Testis (tissue), 3 donors: ENCODE results near the gene STEAP2. TPM values are rescaled to one million over a fixed set of nuclear protein-coding genes. Genes with fewer than 3 reads are reported as not detected.

Experiments
- DNase-seq: peaks from one replicate; pipeline ENCODE4 v3.0.0-alpha.2; 2019
- H3K27ac ChIP-seq, 2 donors: fragments of 200-600 bp; sonication (generic); one replicate each; pipeline ENCODE4 v1.5.1; 2019
- H3K27me3 ChIP-seq: fragments of 200-600 bp; sonication (generic); one replicate; pipeline ENCODE4 v1.5.1; 2019
- H3K36me3 ChIP-seq: fragments of 200-600 bp; sonication (generic); one replicate; pipeline ENCODE4 v1.5.1; 2017; ENCODE audit warnings: low read depth; ENCODE audit errors: missing control alignments
- H3K4me1 ChIP-seq: fragments of 200-600 bp; sonication (generic); one replicate; pipeline ENCODE4 v1.5.1; 2019
- H3K4me3 ChIP-seq, 2 donors: fragments of 200-600 bp; sonication (generic); one replicate each; pipeline ENCODE4 v1.5.1; 2017 to 2019
- H3K9me3 ChIP-seq: fragments of 200-600 bp; sonication (generic); one replicate; pipeline ENCODE4 v1.5.1; 2017
- POLR2A ChIP-seq: fragments of 450-650 bp; IDR thresholded peaks from one replicate; pipeline ENCODE4 v1.6.1; 2017; ENCODE audit warnings: antibody characterized with exemption, mild to moderate bottlenecking, moderate library complexity
- WGBS, 2 donors: methylation state at CpG; one replicate each; pipeline ENCODE4 v1.1.5; 2018; 5-methylcytosine and 5-hydroxymethylcytosine counted together
- intact Hi-C: fragments of 100-400 bp; cut with DNase I; formaldehyde crosslinking; loops from one replicate; pipeline ENCODE4 v1.15.1; 2023; ENCODE audit warnings: low total_unique reads
- polyA plus RNA-seq: library from polyadenylated mRNA; stranded (reverse); fragments of 350-450 nt; fragmentation: Illumina TruSeq; extraction: RNeasy Lipid Tissue Mini Kit (QIAGEN cat#74804); gene quantifications from one replicate; pipeline ENCODE4 v1.2.3, GENCODE V29; 2014; ENCODE audit warnings: low read depth, low replicate concordance; ENCODE audit not compliant: insufficient read depth
- total RNA-seq, 2 donors: library from RNA; depleted of rRNA; stranded (reverse); fragments of >200 nt; gene quantifications; one replicate each; pipeline ENCODE4 v1.2.3, GENCODE V29; 2016
- TF ChIP-seq, protein P1 (sequence below), 3 experiments: fragments of 450-650 bp in 2 of 3; fragments of 200-600 bp in 1 of 3; sonication (generic) in 1 of 3; IDR thresholded peaks; one replicate each; pipeline ENCODE4 v1.5.1; 2016 to 2019; ENCODE audit warnings: antibody characterized with exemption in 3 of 3, mild to moderate bottlenecking in 2 of 3, moderate library complexity in 1 of 3

The STEAP2 gene
- total and polyA plus RNA-seq, 3 donors from 2014 or later: 1.8 to 4.5 (median 4.3) TPM

DNA sequence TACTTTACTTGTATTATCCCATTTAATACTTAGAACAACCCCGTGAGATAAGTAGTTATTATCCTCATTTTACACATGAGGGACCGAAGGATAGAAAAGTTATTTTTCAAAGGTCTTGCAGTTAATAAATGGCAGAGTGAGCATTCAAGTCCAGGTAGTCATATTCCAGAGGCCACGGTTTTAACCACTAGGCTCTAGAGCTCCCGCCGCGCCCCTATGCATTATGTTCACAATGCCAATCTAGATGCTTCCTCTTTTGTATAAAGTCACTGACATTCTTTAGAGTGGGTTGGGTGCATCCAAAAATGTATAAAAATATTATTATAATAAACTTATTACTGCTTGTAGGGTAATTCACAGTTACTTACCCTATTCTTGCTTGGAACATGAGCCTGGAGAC lies 22.0 kb downstream of the STEAP2 start:
- Histone ChIP-seq H3K36me3 (no peaks in the 10 kb centered on the region), H3K27ac (no peak overlapping the region), H3K4me1 (no peaks in the 10 kb centered on the region), H3K9me3 (no peaks in the 10 kb centered on the region), H3K4me3 (no peak overlapping the region), H3K27me3 (no peaks in the 10 kb centered on the region)
- intact Hi-C loops: no loop called here
- no peak for DNase-seq
- WGBS, 2 donors: 93 to 97% methylated on average over 6 of the region's 6 CpGs
- TF ChIP-seq, protein P1, sequence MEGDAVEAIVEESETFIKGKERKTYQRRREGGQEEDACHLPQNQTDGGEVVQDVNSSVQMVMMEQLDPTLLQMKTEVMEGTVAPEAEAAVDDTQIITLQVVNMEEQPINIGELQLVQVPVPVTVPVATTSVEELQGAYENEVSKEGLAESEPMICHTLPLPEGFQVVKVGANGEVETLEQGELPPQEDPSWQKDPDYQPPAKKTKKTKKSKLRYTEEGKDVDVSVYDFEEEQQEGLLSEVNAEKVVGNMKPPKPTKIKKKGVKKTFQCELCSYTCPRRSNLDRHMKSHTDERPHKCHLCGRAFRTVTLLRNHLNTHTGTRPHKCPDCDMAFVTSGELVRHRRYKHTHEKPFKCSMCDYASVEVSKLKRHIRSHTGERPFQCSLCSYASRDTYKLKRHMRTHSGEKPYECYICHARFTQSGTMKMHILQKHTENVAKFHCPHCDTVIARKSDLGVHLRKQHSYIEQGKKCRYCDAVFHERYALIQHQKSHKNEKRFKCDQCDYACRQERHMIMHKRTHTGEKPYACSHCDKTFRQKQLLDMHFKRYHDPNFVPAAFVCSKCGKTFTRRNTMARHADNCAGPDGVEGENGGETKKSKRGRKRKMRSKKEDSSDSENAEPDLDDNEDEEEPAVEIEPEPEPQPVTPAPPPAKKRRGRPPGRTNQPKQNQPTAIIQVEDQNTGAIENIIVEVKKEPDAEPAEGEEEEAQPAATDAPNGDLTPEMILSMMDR (IDR thresholded peaks at IDR 0.05): no peak
- no peak for TF ChIP-seq POLR2A

DNA sequence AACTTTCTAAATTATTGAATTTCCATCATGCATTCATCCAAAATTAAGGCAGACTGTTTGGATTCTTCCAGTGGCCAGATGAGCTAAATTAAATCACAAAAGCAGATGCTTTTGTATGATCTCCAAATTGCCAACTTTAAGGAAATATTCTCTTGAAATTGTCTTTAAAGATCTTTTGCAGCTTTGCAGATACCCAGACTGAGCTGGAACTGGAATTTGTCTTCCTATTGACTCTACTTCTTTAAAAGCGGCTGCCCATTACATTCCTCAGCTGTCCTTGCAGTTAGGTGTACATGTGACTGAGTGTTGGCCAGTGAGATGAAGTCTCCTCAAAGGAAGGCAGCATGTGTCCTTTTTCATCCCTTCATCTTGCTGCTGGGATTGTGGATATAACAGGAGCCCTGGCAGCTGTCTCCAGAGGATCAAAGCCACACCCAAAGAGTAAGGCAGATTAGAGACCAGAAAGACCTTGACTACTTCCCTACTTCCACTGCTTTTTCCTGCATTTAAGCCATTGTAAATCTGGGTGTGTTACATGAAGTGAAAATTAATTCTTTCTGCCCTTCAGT lies 25.3 kb downstream of the STEAP2 start:
- Histone ChIP-seq H3K9me3 (no peaks in the 10 kb centered on the region), H3K4me1 (no peaks in the 10 kb centered on the region), H3K27me3 (no peaks in the 10 kb centered on the region), H3K27ac (no peak overlapping the region), H3K36me3 (no peaks in the 10 kb centered on the region), H3K4me3 (no peak overlapping the region)
- WGBS, 2 donors: 85 to 90% methylated on average over 1 of the region's 1 CpG
- TF ChIP-seq, protein P1 (IDR thresholded peaks at IDR 0.05): no peak
- no peak for TF ChIP-seq POLR2A
- DNase-seq: no peak
- intact Hi-C loops: no loop called here

DNA sequence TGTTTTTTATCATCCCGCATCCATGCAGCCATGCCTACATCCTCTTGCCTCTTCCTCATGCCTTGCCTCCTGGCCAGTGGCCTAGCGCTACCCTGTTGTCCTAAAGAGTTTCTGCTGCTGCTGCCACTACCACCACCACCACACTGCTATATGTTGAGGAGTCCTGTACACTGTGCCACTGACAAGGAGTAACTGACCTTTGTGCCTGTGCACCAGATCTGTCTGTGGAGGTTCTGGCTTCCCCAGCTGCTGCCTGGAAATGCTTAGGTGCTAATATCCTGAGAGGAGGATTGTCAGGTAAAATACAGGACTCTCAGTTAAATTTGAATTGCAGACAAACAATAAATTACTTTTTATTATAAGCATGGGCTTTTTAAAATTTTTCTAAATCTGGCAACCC lies 26.5 kb downstream of the STEAP2 start:
- TF ChIP-seq POLR2A: no peak
- TF ChIP-seq, protein P1 (IDR thresholded peaks at IDR 0.05): no peak
- no peaks in the 10 kb centered on the region for H3K36me3 ChIP-seq
- no peak overlapping the region for H3K27ac ChIP-seq
- H3K9me3 ChIP-seq: no peaks in the 10 kb centered on the region
- intact Hi-C loops: no loop called here
- 92 to 98% methylated on average over 2 of the region's 2 CpGs for WGBS, 2 donors
- DNase-seq: no peak
- H3K27me3 ChIP-seq: no peaks in the 10 kb centered on the region
- H3K4me1 ChIP-seq: no peaks in the 10 kb centered on the region
- H3K4me3 ChIP-seq: no peak overlapping the region

DNA sequence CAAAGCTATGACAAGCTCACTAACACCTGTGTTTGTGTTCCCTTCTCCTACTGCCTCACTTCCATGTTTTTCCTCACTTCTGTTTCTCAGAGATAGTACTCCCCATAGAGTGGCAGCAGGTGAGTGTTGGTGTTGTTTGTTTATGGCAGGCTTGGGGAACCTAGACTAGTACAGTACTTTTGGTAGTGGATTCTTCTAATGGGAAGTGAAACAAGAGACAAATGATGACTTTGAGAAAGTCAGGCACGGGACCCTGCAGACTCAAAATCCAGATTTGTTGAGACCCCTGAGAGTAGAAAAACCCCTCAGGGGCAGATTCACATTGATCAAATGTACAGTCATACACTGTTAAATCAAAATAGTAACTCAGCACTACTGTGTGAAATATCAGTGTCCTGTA lies 27.0 kb downstream of the STEAP2 start:
- no peaks in the 10 kb centered on the region for H3K27me3 ChIP-seq
- H3K27ac ChIP-seq: no peak overlapping the region
- H3K4me3 ChIP-seq: no peak overlapping the region
- no peaks in the 10 kb centered on the region for H3K9me3 ChIP-seq
- no peaks in the 10 kb centered on the region for H3K36me3 ChIP-seq
- 76 to 83% methylated on average over 1 of the region's 1 CpG for WGBS, 2 donors
- TF ChIP-seq, protein P1 (IDR thresholded peaks at IDR 0.05): no peak
- no peak for TF ChIP-seq POLR2A
- no peaks in the 10 kb centered on the region for H3K4me1 ChIP-seq
- no peak for DNase-seq
- intact Hi-C loops: no loop called here

DNA sequence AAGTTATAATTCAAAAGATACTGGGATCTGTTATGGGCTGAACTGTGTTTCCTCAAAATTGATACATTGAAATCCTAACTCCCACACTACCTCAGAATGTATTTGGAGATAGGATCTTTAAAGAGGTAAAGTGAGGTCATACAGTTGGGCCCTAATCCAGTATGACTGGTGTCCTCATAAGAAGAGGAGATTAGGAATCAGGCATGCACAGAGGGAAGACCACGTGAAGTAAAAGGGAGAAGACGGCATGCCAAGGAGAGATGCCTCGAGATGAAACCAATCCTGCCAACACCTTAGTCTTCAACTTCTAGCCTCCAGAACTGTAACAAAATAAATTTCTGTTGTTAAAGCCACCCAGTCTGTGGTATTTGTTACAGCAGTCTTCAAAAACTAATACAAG lies 27.5 kb downstream of the STEAP2 start:
- no peak for DNase-seq
- H3K36me3 ChIP-seq: no peaks in the 10 kb centered on the region
- intact Hi-C loops: no loop called here
- H3K4me1 ChIP-seq: no peaks in the 10 kb centered on the region
- H3K27me3 ChIP-seq: no peaks in the 10 kb centered on the region
- H3K9me3 ChIP-seq: no peaks in the 10 kb centered on the region
- 52 to 72% methylated on average over 3 of the region's 3 CpGs for WGBS, 2 donors
- TF ChIP-seq, protein P1 (IDR thresholded peaks at IDR 0.05): no peak
- TF ChIP-seq POLR2A: no peak
- H3K27ac ChIP-seq: no peak overlapping the region
- no peak overlapping the region for H3K4me3 ChIP-seq
